OCI-LY7 (cell line): ENCODE measurements around the gene MKRN1. TPM values are rescaled to one million over a fixed set of nuclear protein-coding genes. Genes with fewer than 3 reads are reported as not detected.

Experiments used
- BruUV-seq: library from RNA; stranded (reverse); fragments of 400-500 nt; replicated peaks from 2 replicates; lab custom pipeline; 2021; lab: Mats Ljungman, UMichigan
- CTCF ChIA-PET: fragments of 300-600 bp; sonication (Branson Sonifier 250); formaldehyde crosslinking; loops from one replicate; lab custom pipeline; 2022; ENCODE audit warnings: antibody characterized with exemption; ENCODE audit not compliant: unreplicated experiment; lab: Charles Lee
- POLR2A ChIA-PET: fragments of 300-600 bp; sonication (Branson Sonifier 250); formaldehyde crosslinking; loops from one replicate; lab custom pipeline; 2022; ENCODE audit warnings: antibody characterized with exemption; lab: Charles Lee
- DNase-seq: peaks from one replicate; pipeline ENCODE4 v3.0.0-alpha.2; 2015; ENCODE audit warnings: low spot score
- H2AFZ ChIP-seq: fragments of 200-600 bp; sonication (generic), shearing (Covaris generic); 2 replicates; pipeline ENCODE4 v1.6.1; 2014; ENCODE audit warnings: mild to moderate bottlenecking, antibody characterized with exemption, low read length, moderate library complexity
- H3K27ac ChIP-seq: fragments of 200-600 bp; sonication (generic); 2 replicates; pipeline ENCODE4 v1.5.1; 2014; ENCODE audit warnings: mixed run types, low read depth, mild to moderate bottlenecking, moderate library complexity, low read length, inconsistent platforms; ENCODE audit not compliant: poor library complexity, severe bottlenecking
- H3K36me3 ChIP-seq: fragments of 200-600 bp; sonication (generic); 2 replicates; pipeline ENCODE4 v1.6.1; 2014; ENCODE audit warnings: mild to moderate bottlenecking, antibody characterized with exemption, low read length, moderate library complexity, mixed read lengths; ENCODE audit not compliant: insufficient read depth
- H3K4me1 ChIP-seq: fragments of 200-600 bp; sonication (generic); 2 replicates; pipeline ENCODE4 v1.5.1; 2014; ENCODE audit warnings: mild to moderate bottlenecking, low read length; ENCODE audit not compliant: insufficient read depth, poor library complexity, severe bottlenecking
- H3K4me2 ChIP-seq: fragments of 200-600 bp; sonication (generic); 2 replicates; pipeline ENCODE4 v1.6.1; 2014; ENCODE audit warnings: mild to moderate bottlenecking, low read length
- H3K4me3 ChIP-seq: fragments of 200-600 bp; sonication (generic); 2 replicates; pipeline ENCODE4 v1.5.1; 2014; ENCODE audit warnings: mild to moderate bottlenecking, low read depth, low read length; ENCODE audit not compliant: poor library complexity, severe bottlenecking
- H3K79me2 ChIP-seq: fragments of 200-600 bp; sonication (generic); 2 replicates; pipeline ENCODE4 v1.6.1; 2016; ENCODE audit warnings: low read depth, mild to moderate bottlenecking, low read length, moderate library complexity, mixed read lengths; ENCODE audit not compliant: insufficient read depth
- H3K9me2 ChIP-seq: fragments of 200-600 bp; sonication (generic); 2 replicates; pipeline ENCODE4 v1.6.1; 2016; ENCODE audit warnings: mild to moderate bottlenecking, low read length, mixed read lengths; ENCODE audit not compliant: insufficient read depth
- H3K9me3 ChIP-seq: fragments of 200-600 bp; sonication (generic); 2 replicates; pipeline ENCODE4 v1.6.1; 2014; ENCODE audit warnings: mild to moderate bottlenecking, mixed run types, low read length, mixed read lengths
- H4K20me1 ChIP-seq: fragments of 200-600 bp; sonication (generic); 2 replicates; pipeline ENCODE4 v1.6.1; 2014; ENCODE audit warnings: mild to moderate bottlenecking, antibody characterized with exemption, low read length, moderate library complexity, mixed read lengths; ENCODE audit not compliant: insufficient read depth
- CTCF ChIP-seq: fragments of 200-600 bp; sonication (generic); conservative IDR thresholded peaks from 2 replicates; pipeline ENCODE4 v1.5.1; 2014; ENCODE audit warnings: mild to moderate bottlenecking, antibody characterized with exemption, low read length, moderate library complexity, mixed read lengths
- EZH2phosphoT487 ChIP-seq: fragments of 200-600 bp; sonication (generic); IDR thresholded peaks from 2 replicates; pipeline ENCODE4 v1.6.1; 2018; ENCODE audit warnings: low read depth, borderline replicate concordance, mild to moderate bottlenecking, mixed run types, antibody characterized with exemption, low read length, moderate library complexity, mixed read lengths
- intact Hi-C: fragments of 100-400 bp; cut with micrococcal nuclease; formaldehyde crosslinking; loops from one replicate; pipeline ENCODE4 v1.10.0; 2022; ENCODE audit not compliant: unreplicated experiment
- total RNA-seq, 2 experiments: library from RNA; depleted of rRNA in 1 of 2; stranded (reverse); fragments of >200 nt in 1 of 2; shearing (Covaris generic) in 1 of 2; gene quantifications; 2 replicates each; pipeline ENCODE4 v1.2.3, GENCODE V29; 2014 to 2022

MKRN1 gene
- total RNA-seq, 2 experiments from 2014 or later = 26.4 to 48.0 TPM

- no peak overlapping the region for H3K27ac ChIP-seq
- ChIA-PET CTCF (no interaction called here), POLR2A (no interaction called here)
- H3K79me2 ChIP-seq = no peaks in the 10 kb centered on the region
- no peaks in the 10 kb centered on the region for H4K20me1 ChIP-seq
- no peak overlapping the region for H3K4me3 ChIP-seq
- no peak overlapping the region for H3K4me2 ChIP-seq
- no peak for DNase-seq
- H2AFZ ChIP-seq = no peak overlapping the region
- no peaks in the 10 kb centered on the region for H3K9me3 ChIP-seq
- BruUV-seq = no TSS peak
- H3K36me3 ChIP-seq = no peaks in the 10 kb centered on the region
- TF ChIP-seq EZH2phosphoT487 (no peak), CTCF (no peak)
- H3K9me2 ChIP-seq = no peaks in the 10 kb centered on the region
- H3K4me1 ChIP-seq = no peaks in the 10 kb centered on the region
- intact Hi-C loops = no loop called here
These were observed 6.4 kb upstream of the MKRN1 start for GRCh38 chr7:140485500-140486265.

GRCh38 chr7:140484951-140485499 is 5.7 kb upstream of the MKRN1 start:
- H3K9me2 ChIP-seq = no peaks in the 10 kb centered on the region
- DNase-seq = no peak
- TF ChIP-seq CTCF (no peak), EZH2phosphoT487 (no peak)
- ChIA-PET POLR2A (no interaction called here), CTCF (no interaction called here)
- no peaks in the 10 kb centered on the region for H4K20me1 ChIP-seq
- H3K4me1 ChIP-seq = no peaks in the 10 kb centered on the region
- no TSS peak for BruUV-seq
- H3K79me2 ChIP-seq = no peaks in the 10 kb centered on the region
- no peaks in the 10 kb centered on the region for H3K36me3 ChIP-seq
- no peaks in the 10 kb centered on the region for H3K9me3 ChIP-seq
- H3K4me2 ChIP-seq = no peak overlapping the region
- no peak overlapping the region for H3K4me3 ChIP-seq
- H2AFZ ChIP-seq = no peak overlapping the region
- intact Hi-C loops = no loop called here
- no peak overlapping the region for H3K27ac ChIP-seq

- H3K36me3 ChIP-seq = no peaks in the 10 kb centered on the region
- intact Hi-C loops = no loop called here
- H3K9me2 ChIP-seq = no peaks in the 10 kb centered on the region
- no peaks in the 10 kb centered on the region for H4K20me1 ChIP-seq
- no peak for DNase-seq
- no peaks in the 10 kb centered on the region for H3K79me2 ChIP-seq
- H3K4me3 ChIP-seq = no peak overlapping the region
- no TSS peak for BruUV-seq
- POLR2A ChIA-PET = interaction anchor here (0.6 kb wide), 1 partner anchor 28 kb away, joined by 3 read pairs; no protein-coding TSS in a partner anchor
- H3K4me1 ChIP-seq = no peaks in the 10 kb centered on the region
- TF ChIP-seq CTCF = no peak
- H3K9me3 ChIP-seq = no peaks in the 10 kb centered on the region
- no peak overlapping the region for H3K4me2 ChIP-seq
- CTCF ChIA-PET = no interaction called here
- H3K27ac ChIP-seq = no peak overlapping the region
- no peak overlapping the region for H2AFZ ChIP-seq
These were observed 5.2 kb upstream of the MKRN1 start for GRCh38 chr7:140484479-140484878.
